DLD1 (cell line): Measurements from ENCODE around the gene FKRP.

Source experiments
- in situ Hi-C: cut with HindIII; loops from 2 replicates; pipeline ENCODE4 v1.10.0; 2017; ENCODE audit warnings: low sequenced_read_pairs

Gene FKRP

DNA sequence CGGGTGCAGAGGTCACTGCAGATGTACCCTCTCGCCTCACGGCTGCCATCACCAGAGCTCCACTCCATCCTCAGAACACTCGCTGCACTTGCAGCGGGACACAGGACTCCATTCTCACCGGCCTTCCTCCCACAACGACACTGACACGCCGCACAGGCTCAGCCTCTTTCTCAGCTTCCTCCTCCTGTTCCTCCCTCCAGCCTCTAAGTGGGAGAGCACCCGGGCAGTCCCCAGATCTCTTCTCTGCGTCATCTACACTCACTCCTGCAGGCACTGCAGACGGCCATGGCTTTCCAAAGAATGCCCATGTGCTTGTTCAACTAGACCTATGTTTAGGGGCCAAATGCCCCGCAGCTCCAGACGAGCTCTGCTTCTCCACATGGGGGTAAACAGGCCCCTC, 14.3 kb upstream of the FKRP start:
- in situ Hi-C loops: no loop called here

DNA sequence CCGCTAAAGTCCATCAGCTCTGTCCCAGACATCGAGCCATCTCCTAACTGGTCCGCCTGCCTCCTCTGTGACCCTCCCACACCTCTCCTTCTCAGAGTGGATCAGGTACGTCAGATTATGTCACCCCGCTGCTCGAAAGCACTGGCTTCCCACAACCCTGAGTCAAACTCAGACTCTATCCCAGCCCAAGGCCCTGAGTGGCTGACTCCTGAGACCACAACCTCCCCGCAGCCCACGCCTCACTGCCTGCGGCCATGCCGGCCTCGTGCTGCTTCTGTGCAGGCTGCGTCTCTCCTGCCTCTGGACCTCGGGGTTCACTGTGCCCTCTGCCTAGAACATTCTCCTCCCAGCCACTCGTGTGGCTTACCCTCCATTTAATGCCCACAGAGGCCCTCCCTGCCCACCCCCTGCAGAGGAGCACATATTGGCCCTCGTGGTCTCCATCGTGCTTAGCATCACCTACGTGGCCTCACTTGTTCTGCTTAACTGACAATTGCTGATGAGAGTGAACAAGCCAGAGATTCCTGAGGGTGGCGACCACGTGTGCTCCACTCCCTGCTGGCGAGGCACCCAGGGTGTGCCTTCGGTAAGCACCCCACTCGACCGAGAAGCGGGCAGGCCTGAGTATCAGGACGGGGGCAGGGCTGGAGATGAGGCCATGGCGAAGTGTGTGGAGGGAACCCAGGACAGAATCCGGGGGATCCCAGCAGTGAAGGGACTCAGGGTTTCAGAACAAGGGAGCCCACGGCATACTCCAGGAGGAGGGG, 13.5 kb upstream of the FKRP start:
- in situ Hi-C loops: no loop called here

DNA sequence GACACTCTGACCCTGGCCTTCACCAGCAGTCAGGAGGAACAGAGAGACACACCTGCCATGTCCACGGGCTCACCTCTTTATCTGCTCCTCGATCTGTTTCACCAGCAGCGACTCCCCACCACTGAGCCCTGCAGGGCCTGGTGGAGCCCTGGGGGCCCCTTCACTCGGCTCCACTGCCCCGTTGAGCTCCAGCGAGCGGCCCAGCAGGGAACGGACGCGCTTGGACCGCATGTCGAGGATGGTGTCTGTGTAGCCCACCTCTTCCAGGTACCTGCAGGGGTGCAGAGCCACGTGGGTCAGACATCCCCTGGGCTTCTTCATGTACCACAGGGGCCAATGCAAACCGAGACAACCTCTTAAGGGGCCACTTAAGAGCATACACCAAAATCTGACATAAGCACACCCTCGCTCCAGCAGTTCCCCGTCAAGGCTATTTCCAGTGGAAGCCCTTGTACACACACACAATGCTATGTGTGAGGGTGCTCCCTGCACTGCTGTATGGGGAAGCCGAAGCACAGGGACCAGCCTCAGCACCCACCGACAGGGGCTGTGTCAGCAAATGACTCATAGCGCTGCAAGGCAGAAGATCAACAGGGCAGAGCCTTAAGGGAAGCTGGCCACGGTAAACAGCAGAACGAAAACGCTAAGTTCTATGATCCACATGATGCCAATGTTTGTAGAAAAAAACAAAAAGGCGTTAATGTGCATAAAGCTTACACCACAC, 12.7 kb upstream of the FKRP start:
- in situ Hi-C loops: no loop called here

DNA sequence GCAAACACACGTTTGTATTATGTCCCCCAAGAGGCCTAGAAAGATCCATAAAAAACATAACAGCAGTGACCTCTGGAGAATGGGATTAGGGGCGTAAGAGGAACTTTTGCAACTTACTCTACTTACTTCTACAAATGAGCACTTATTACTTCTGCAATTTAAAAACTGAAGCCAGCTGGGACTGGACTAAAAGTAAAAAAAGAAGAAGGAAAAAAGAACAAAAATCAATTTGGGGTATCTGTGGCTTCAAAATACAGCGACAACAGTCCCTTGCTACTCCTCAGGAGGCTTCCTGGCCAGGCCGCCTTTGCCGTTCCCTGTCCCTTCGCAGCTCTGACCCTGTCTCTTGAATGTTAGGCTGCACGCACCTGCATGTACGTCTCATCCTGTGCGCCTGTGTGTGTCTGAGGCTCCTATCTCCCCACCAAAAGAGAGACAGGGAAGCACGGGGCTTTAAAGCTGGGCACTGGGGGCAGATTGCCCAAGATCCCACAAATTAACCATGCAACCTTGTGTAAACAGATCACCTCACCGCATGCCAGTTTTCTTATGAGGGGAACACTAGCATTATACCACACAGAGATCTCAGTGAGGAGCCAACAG, 12.1 kb upstream of the FKRP start:
- in situ Hi-C loops: no loop called here

DNA sequence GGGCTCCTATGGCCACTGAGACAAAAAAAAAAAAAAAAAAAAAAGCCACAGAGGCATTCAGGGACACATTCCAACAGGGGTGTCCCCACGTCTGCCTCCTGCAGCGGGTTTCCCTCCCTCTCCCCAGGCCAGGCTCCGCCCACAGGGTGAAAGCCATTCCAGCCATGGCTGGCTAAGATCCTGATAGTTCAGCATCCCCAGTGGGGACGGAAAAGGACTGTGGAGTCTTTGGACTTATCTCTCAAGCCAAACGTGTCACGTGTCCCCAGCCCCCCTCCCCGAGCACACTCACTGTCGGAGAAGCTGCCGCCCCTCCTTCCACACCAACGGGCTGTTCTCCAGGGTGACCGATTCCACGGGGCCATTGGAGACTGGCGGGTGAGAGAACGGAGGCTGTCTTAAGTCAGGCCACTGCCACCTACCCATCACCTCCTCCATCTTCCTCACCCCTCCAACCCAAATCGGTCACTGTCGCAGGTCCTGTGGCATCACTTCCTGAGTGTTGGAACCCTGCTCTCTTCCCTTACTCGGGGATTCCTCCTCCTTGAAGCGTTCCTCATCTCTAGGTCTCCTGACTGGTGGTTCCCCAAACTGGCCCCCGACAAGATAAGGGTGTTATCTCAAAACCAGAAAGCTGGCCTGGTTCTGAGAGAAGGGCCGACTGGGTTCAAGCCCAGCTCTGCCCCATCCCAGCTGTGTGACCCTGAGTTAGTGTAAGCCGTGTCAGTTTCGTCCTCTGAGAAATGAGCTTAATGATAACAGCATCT, 9.1 kb upstream of the FKRP start:
- in situ Hi-C loops: no loop called here

DNA sequence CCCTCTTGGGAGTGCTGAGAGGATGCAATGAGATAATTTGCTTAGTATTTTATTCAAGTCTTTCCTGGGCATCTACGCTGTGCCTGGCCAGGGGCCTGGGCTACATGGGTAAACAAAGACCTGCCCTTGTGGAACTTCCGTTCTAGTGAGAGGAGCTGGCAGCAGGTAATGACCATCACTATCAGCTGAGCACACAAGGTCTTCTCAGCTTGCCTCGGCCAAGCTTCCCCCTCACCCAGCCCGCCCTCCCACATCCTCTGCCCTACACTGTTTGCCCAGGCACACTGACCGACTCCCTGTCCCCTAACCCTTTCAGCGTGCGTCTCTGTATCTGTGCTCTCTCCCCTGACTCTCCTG, 8.6 kb upstream of the FKRP start:
- in situ Hi-C loops: no loop called here

DNA sequence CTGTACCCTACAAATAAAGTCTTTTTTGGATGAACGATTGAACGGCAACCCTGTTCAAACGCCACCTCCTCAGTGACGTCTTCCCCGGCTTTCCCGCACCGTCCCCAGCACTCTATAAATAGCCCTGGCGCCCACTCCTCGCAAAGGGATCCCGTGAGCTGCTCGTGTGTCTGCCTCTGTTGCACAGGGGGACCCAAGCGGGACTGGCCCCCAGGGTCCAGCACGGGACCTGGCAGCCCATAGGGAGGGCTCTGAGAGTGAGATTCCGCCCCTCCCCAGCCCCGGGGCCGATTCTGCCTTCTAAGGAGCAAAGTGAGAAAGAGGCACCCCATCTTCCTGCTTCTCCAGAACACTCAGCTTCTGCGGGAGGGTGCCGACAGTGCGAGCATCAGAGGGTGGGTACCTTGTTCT, 8.1 kb upstream of the FKRP start:
- in situ Hi-C loops: no loop called here

DNA sequence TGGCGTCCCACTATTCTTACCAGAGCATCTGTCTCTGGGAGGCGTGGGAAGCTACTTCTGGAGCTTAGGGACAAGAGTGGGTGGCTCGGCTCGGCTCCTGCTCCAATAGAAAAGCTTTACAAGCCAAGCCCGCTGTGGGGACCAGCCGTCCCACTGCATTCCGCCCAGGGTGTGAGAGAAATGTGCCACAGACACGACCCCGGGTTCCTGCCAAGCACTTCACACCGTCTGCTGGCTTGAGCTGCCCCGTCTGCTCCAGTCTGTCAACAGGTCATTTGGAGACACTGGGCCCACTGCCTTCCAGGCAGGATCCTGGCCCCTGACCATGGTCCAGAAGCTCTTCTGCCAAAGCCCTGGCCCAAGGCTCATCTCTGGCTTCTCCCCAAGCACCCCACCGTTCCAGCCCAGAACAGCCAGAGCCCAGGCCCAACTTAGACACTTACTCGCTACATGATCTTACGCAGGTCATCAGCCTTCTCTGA, 6.5 kb upstream of the FKRP start:
- in situ Hi-C loops: no loop called here

DNA sequence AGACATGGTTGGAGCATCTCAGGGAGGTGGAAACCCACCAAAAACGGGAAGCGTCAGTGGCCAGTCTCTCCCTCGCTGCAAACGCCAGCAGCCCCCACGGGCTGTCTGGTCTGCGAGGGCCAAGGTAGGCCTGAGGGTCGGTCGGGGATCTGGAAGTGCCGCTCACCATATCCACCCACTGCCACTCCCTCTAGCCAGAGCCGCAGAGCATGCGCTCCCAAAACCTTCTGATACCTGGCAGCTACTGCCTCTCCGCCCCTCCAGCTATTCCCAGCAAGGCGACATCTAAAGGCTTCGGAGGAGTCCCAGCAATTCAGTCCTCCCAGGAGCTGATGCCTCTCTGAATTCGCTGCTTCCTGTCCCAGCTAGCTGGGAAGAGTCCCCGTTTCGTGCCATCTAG, 4.4 kb upstream of the FKRP start:
- in situ Hi-C loops: loop anchor here (10.0 kb wide), 1 partner anchor 223 kb away; no protein-coding TSS in a partner anchor

DNA sequence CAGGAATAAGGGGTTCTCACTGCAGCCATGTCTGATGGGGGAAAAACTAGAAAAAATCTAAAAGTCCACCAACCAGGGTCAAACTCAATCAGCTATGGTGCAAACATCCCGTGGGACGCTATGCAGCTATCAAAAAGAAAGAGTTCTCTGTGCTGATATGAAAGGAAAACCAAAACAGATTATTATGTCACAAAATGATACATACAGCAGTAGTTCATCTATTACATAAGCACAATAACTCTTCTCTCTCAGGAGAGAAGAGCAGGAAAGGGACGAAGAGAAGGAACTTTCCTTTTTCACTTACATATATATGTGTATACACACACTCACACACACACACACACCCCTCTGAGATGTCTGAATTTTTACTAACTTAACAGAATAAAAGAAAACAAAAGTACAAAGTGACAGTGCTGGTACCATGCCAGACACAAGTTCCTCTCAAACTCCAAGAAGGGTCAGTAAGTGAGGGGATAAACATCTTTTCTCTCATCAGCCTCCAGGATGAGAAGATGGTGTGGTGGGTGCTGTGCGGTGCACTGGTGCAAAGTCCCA, 2.9 kb upstream of the FKRP start:
- in situ Hi-C loops: loop anchor here (10.0 kb wide), 1 partner anchor 222 kb away; no protein-coding TSS in a partner anchor

DNA sequence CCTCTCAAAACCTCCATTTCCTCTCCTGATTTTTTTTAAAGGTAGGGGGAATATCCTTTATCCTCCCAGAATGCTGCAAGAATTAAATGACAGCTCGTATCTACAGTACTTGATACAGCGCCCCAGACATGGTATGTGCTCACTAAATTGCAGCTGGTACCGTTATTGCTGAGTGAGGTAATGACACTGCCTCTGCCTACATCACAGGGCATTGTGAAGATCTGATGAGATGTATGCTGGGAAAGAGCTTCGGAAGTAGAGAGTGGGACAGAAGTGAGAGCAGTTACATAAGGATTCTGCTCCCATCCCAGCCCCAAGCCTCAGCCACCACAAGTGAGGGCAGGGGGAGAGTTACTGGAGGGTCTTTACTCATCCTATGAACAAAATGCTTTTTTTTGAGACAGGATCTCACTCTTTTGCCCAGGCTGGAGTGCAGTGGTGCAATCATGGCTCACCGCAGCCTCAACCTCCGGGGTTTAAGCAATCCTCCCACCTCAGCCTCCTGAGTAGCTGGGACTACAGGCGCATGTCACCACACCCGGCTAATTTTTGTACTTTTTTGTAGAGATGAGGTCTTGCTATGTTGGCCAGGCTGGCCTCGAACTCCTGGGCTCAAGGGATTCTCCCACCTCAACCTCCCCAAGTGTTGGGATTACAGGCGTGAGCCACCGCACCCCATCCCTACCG, 1.7 kb upstream of the FKRP start:
- in situ Hi-C loops: loop anchor here (10.0 kb wide), 1 partner anchor 221 kb away; no protein-coding TSS in a partner anchor

DNA sequence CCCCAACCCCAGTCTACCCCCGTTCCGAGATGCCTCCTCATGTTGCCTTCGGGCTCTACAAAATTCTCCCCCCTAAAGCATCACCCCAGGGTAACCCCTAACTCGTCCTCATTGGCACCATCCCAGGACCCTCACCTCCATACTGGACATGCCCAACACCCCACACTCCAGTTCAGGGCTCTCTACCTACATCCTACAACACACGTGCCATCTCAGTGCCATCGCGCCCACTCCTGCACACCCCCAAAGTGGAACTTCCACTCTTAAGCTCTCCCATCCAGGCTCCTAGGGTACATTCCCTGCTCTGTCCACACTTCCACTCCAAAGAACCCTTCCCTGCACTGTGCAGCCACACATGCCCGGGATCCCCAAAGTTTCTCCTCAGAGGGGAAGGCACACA, 827 bp upstream of the FKRP start:
- in situ Hi-C loops: loop anchor here (10.0 kb wide), 1 partner anchor 220 kb away; no protein-coding TSS in a partner anchor

DNA sequence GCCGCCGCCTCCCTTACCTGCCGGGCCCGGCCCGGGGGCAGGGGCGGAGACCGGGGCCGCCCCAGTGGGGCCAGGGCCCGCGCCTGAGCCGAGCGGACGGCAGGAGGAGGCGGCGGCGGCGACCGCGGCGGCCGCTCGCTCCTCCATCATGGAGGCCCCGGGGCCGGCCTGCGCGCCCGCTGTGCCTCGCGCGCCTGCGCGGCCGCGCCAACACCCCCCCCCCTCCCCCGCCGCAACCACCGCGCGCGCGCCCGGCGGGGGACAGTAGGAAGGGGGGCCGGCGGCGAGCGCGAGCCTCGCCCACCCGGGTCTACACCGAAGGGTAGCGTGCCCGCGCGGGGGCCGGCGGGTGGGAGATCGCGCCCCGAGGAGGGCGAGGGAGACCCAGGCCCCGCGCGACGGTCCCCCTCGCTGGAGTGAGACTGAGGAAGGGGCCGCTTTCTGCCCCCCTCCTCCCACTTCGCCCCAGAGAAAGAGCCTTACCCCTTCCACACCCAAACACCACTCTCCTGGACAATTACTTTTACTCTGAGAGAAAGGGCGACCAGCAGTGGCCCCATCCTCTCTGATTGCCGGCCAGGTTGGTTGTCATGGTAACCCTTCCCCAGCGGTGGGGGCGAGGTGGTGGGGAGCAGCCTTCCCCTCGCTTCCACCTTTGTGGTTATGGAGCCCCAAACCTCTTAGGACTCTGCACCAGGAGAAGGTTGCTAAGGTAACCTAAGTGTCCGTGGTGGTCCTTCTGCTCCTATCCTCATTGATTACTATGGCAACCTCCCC, 612 bp downstream of the FKRP start, which contains the start of gene STRN4:
STRN4 (minus strand) TSS at position 170 of the 777 bp plus-strand sequence; CDS start at position 150, 20 bp downstream.
- in situ Hi-C loops: loop anchor here (10.0 kb wide), 1 partner anchor 218 kb away; no protein-coding TSS in a partner anchor

DNA sequence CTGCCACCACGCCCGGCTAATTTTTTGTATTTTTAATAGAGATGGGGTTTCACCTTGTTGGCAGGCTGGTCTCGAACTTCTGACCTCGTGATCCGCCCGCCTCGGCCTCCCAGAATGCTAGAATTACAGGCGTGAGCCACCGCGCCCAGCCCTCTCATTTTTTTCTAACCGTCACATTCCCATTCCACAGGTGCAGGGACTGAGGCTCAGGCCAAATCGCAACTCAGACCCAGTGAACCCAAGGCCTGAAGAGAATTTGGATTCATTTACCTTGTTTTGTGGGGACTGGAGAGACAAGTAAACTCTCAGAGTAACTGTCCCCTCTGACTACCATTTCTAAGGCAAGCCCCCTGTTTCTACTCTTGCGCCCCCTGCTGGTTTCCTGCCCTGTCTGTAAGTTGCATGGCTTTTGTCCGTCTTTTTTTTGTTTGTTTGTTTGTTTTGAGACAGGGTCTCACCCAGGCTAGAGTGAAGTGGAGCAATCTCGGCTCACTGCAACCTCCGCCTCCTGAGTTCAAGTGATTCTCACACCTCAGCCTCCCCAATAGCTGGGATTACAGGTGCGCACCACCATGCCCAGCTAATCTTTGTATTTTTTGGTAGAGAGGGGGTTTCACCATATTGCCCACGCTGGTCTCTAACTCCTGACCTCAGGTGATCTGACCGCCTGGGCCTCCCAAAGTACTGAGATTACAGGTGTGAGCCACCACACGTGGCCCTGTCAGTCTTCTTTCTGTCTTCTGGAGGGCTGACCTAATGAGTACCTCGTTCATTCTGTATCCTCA, 2.7 kb downstream of the FKRP start:
- in situ Hi-C loops: loop anchor here (10.0 kb wide), 1 partner anchor 216 kb away; no protein-coding TSS in a partner anchor

DNA sequence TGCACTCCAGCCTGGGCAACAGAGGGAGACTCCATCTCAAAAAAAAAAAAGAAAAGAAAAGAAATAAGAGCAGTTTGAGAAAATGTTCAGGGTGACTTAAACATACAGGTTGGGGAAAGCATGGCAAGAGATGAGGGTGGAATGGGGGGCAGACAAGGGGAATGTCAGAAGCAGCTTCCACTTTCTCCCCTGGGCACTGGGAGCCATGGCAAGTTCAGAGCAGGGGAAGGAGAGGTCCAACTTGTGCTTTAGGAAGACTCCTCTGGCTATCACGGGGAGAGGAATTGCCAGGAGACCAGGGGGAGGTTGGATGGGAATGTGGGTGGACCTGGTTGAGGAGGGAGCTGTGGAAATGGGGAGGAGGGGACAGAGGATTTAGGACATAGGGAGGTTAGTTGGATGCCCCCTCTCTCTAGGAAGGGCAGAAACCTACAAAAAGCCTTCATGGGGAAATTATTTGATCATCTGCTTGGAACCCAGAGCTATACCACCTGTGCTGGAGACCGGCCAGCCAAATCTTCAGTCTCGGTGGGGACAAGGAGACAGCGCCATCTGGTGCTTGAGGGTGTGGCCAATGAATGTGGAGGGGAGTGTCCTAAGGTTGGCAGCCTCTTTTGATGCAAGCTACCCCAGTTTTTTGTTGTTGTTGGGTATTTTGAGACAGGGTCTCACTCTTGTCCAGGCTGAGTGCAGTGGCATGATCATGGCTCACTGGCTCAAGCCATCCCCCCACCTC, 7.7 kb downstream of the FKRP start:
- in situ Hi-C loops: no loop called here

DNA sequence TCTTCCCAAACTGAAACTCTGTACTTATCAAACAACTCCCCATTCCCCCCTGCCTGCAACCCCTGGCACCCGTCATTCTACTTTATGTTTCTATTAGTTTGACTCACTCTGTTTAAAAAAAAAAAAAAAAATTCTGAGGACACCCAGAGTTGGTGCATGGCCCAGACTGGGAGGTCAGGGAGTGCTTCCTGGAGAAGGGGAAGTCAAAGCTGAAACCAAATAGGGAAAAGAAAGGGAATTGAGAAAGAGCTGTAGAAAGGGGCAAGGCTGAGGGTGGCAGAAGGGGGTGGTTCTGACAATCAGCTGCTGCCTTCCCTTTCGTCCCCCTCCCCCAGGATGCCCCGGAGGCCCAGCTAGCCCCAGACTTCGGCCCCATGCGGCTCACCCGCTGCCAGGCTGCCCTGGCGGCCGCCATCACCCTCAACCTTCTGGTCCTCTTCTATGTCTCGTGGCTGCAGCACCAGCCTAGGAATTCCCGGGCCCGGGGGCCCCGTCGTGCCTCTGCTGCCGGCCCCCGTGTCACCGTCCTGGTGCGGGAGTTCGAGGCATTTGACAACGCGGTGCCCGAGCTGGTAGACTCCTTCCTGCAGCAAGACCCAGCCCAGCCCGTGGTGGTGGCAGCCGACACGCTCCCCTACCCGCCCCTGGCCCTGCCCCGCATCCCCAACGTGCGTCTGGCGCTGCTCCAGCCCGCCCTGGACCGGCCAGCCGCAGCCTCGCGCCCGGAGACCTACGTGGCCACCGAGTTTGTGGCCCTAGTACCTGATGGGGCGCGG, 9.4 kb downstream of the FKRP start:
- in situ Hi-C loops: no loop called here
